SK-N-DZ (cell line): ENCODE results near the gene SLC15A1. TPM values are rescaled to one million over a fixed set of nuclear protein-coding genes. Genes with fewer than 3 reads are reported as not detected.

Experiments
- DNase-seq: peaks from one replicate; pipeline ENCODE4 v3.0.0-alpha.2; 2015; ENCODE audit warnings: low spot score
- polyA plus RNA-seq, 2 experiments: library from polyadenylated mRNA; depleted of rRNA; stranded (reverse); fragments of >200 nt; gene quantifications; 2 replicates each; pipeline ENCODE4 v1.2.3, GENCODE V29; 2014

Gene SLC15A1, protein sequence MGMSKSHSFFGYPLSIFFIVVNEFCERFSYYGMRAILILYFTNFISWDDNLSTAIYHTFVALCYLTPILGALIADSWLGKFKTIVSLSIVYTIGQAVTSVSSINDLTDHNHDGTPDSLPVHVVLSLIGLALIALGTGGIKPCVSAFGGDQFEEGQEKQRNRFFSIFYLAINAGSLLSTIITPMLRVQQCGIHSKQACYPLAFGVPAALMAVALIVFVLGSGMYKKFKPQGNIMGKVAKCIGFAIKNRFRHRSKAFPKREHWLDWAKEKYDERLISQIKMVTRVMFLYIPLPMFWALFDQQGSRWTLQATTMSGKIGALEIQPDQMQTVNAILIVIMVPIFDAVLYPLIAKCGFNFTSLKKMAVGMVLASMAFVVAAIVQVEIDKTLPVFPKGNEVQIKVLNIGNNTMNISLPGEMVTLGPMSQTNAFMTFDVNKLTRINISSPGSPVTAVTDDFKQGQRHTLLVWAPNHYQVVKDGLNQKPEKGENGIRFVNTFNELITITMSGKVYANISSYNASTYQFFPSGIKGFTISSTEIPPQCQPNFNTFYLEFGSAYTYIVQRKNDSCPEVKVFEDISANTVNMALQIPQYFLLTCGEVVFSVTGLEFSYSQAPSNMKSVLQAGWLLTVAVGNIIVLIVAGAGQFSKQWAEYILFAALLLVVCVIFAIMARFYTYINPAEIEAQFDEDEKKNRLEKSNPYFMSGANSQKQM
- not detected in 2 replicates for polyA plus RNA-seq (2014; cell fraction: cytosol; rRNA removed)
- not detected in 2 replicates for polyA plus RNA-seq (2014; cell fraction: nucleus; rRNA removed)

DNA sequence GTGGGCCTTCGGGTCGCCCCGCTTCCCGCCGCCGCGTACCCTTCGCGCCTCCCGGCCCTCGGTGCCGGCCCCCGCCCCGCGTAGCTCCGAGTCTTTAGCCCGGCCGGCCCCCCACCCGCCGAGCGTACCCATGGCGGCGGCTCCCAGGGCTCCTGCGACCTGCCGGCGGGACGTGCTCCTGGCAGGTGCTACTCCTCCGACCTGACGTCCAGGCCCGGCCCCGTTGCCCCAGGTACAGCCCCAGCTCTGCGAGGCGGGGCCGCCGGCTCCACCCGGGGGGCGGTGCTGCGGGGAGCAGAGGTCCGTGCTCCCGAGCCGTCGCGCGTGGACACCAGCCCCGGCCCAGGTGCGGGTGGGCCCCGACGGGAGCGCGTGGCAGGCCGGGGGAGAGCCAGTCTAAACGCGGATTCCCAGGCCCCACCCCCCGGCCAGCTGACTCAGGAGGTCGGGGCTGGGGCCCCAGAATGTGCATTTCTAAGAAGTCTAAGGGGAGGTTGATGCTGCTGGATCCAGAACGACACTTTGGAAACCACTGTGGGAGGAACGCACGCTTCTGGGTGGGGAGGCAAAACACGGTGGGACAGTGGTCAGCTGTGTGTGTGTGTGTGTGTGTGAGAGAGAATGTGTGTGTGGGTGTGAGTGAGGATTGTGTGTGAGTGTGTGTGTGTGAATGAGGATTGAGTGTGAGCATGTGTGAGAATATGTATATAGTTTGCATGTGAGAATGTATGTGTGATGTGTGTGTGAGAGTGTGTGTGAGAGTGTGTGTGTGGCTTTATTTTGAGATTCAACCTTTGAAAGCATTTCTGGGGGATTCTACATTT is at the start of gene SLC15A1:
Gene SLC15A1, minus strand, starts transcription at position 206 of the 824 bp plus-strand sequence. Its CDS starts 74 bp downstream, at position 132.
- DNase-seq: no peak

DNA sequence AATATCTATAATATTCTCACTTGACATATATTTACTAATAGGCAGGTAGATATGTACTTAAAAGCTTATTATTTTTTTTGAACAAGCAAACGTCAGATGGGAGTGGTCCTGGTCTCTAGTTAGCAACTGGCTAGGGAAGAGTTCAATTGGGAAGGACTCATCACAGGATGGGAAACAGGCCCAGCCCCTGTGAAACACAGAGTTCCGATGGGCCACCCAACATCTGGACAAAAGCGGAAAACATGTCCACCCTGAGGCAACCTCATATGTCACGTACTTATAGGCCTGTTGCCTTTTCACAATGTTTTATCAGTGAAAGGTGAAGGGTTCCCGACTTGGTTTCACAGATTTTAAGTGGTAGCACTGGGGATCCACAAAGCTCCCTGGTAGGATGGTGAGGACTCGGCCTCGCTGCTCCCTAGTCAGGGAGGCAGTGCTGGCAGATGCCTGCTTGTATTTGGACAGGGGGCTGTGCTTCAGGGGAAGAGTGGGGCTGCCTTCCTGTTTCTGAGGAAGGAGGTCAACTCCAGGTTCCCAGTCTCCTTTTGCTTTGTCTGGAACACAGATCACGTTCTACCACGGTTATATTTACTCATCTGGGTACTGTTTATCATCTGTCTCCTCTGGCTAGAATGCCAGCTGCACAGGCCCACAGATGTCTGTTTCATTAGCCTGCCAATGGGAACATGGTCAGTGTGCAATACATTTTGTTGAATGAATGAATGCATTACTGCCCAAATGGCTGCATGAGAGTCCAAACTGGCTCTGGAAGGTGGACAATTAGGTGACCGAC is 49.4 kb upstream of the SLC15A1 start:
- no peak for DNase-seq

DNA sequence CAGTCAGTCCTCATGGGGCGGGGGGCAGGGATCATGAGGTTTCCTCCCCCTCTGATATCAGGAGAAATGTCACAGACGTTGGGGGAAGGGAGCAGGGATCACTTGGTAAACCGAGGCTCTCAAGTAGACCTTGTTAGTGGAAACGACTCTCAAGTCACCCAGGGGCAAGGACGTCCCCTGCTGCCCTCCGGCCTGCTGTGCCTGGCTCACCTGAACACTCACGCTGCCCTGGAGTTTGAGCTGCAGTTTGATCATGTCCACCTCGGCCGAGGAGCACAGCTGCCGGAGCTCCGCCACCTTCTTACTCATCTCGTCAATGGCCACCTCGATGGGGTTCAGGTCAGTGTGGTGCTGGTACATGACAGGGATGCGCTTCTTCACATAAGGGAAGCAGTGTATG is 47.6 kb upstream of the SLC15A1 start:
- no peak for DNase-seq

DNA sequence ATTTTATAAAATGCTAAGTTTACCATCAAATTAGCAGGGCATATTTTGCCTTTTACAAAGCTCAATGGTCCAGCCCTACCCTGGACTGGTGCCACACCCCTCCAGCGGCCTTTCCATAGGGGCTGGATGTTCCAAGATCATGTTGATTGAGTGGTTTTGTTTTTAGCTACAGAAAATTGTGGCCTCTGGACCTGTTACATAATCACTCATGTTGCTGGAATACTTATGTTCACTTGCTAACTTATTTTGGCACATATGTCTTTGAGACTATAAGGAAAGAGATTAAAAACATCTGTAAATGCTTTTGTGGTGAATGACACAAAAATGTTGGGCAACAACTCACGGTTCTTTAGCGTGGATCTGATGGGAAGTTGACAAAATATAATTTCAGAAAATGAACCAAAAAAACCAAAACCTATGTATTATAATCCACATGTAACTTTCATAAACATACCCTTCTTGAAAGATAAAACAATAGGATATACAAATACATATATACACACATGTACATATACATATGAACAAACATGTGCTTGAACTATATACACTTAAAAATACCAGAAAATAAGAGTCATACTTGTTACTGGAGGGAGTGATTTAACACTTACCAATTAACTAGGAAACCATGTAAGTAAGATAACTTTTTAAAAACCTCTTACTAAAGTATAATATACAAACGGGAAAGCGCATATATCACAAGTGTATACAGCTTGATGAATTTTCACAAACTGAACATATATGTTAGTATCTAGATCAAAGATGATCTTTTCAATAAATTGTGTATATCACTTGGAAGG is 46.6 kb upstream of the SLC15A1 start:
- no peak for DNase-seq

DNA sequence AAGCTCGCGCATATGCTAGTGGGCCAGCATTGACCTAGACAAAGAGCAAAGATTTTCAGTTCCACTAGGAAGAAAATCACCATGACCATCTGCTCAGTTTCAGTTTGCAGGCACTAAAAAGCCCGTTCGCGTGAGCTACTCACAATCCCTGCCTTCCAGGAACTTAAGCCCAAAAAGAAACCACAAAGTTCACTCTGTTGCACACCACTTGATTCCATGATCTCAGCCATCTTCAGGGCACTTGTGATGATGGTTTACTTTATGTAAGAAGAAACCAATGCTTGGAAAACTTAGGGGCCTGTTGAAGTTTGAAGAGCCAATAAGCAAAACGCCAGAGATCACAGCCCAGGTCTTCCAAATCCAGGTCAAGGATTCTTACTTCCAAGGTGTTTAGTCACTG is 45.0 kb upstream of the SLC15A1 start:
- no peak for DNase-seq

DNA sequence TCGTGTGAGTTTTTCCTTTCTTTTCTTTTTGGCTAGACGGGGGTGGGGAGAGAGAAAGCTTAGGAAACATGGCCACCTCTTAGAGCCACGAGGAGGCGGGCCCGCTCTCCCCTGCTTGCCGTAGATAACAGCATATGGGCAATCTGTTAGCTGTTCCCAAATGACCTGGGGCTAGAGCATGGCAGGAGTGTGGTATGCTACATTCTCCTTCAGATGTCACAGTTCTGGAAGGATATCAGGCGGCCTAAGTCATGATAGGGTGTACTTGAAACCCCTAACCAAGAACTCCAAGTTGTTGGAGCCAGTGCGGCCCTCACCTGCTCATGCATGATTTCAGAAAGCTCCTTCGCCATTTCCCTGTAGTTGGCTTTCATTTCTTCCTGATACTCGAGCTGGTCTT is 44.3 kb upstream of the SLC15A1 start:
- no peak for DNase-seq

DNA sequence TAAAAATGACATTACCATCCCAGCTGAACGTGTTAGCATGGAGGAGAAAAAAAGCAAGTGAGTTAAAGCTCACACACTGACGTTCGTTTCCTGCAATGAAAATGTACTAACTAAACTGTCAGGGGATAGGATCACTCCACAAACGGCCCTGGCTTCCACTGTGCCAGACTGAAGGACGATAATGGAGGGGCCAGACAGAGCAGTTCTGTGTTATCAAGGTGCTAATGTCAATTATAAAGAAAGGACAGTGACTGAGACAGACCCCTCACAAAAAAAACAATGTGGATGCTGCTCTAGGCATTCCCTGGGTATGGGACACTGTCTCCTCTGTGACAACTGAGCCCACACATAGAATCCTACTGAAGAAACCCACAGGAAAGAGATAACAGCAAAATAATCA is 43.7 kb upstream of the SLC15A1 start:
- DNase-seq: no peak

DNA sequence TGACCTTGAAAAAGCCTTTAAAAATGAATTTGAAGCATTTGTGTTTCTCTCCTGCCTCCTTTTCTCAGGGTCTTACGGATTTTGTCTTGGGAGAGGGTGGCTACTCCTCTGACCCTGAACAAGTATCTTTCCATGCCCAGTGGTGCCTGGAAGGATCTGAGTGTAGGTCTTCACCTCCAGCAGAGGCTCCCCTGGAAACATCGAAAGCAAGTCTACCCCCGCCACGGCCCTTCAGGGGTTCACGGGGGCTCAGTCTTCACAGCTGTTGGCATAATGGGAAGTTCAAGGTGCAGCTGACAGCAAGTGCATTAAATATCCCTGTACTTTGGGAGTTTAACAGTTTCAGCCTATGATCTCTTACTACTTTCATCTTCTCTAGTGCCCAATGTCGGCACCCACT is 42.7 kb upstream of the SLC15A1 start:
- DNase-seq: no peak

DNA sequence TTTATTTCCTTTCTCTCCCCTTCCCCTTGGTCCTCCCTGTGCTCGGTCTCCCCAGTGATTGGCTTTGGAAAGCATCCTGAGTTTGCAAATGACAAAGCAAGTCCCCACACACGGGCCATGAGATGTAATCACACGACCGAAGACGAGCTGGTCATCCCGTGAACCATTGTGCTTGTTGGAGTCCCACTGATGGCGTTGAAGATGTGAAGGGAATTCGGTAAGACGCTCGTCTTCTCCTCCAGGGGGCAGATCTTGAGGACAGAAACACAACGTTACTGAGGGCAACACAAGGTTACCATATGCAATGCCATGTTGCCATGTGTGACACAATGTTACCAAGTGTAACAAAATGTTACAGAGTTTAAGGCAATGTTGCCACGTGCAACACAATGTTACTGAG is 42.0 kb upstream of the SLC15A1 start:
- DNase-seq: no peak

DNA sequence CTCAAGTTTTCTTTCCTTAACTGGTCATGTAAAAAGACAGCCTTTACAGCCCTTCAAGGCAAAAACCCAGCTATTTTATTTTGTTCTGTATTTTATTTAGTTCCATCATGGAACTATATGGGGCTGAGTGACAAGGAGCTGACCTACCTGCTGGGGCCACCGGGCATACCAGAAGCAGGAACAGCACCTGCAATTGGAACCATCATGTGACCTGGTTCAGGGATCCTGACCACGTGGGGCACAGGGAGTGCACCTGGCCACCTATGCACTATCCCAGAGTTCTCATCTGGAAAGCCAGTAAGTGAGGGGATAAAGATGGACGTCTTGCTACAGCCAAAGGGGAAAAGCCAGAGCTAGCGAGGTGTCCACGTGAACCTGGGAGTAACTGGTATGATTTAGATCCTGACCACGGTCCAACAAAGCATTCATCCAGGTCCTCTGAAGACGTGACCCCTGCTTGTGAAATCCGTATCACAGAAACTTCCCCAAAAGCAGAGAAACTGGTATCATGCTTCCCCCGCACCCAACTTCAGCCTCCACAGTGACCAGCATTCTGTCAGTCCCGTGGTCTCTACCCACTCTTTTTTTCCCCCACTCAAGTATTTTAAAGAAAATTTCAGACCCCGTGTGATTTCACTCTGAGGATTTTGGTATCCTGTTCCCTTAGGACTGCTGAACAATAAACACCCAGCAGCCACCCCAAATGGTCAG is 40.5 kb upstream of the SLC15A1 start:
- no peak for DNase-seq

DNA sequence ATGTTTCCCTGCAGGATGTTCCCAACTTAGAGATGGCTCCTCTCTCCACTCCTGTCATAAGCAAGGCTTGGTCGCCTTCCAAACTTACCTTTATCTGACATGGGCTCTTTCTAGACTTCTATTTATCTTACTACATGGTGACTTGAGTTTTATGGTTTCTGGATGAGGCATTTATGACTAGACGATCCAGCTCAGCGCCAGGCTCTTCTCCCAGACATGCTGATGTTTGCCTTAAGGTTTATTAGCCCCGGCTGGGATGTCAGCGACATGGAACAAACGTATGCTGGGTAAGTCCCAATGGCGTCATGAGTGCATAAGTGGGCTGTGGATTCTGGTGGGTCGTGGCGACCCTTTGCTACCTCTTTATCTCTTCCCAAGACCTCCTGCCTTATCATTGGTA is 39.8 kb upstream of the SLC15A1 start:
- DNase-seq: no peak

DNA sequence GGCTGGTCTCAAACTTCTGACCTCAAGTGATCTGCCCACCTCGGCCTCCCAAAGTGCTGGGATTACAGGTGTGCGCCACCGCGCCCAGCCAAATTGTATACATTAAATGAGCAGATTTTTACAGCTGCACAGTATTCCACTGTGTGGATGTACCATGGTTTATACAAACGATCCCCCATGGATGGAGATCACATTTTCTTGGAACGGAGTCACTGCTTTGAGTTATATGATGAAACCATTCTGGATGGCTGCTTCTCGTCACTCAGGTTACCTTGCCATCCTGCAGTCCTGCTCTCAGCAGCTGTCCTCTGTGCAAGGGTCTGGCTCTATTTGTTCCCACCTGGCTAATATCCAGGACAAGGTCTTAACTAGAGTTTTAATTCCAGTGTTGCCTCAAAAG is 39.1 kb upstream of the SLC15A1 start:
- no peak for DNase-seq

DNA sequence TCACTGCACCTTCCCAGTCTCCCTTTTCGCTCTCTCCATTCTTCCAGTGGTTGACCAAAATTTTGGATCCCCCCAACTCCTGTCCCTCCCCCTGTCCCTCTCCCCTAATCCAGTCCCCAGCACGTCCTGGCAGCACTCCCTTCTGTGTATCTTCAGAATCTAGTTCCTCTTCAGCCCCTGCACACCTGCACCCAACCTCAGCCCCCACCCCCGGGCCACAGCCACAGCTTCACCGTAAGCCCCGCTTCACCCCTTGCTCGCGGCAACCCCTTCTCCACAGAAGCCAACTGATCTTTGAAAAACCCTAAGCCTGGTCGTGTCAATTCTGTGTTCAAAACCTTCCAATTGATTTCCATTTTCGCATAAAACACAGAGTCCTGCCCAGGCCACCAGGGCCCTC is 35.5 kb upstream of the SLC15A1 start:
- DNase-seq: no peak

DNA sequence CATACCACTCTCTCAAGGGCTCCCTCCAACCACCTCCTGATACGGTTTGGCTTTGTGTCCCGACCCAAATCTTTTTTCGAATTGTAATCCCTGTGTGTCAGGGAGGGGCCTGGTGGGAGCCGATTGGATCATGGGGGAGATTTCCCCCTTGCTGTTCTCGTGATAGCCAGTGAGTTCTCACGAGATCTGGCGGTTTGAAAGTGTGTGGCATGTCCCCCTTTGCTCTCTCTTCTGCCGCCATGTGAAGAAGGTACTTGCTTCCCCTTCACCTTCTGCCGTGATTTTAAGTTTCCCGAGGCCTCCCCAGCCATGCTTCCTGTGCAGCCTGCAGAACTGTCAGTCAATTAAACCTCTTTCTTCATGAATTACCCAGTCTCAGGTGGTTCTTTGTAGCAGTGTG is 34.7 kb upstream of the SLC15A1 start:
- no peak for DNase-seq

DNA sequence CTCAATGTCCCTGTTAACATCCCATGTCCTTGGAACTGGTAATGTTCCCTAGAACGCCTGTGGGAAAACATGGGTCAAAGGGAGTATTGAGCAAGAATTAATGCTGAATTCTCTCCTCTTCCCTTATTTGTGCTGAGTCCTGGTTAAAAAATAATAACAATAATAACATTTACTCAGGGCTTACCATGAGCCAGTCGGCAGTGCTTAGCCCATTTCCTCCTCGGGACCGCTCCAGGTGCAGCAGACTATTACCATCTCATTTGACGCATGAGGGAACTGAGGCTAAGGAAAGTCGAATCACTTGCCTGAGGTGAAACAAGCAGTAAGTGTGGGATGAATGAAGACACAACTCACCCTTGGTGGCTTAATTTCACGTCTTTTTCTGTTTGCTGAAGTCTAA is 33.6 kb upstream of the SLC15A1 start:
- DNase-seq: no peak

DNA sequence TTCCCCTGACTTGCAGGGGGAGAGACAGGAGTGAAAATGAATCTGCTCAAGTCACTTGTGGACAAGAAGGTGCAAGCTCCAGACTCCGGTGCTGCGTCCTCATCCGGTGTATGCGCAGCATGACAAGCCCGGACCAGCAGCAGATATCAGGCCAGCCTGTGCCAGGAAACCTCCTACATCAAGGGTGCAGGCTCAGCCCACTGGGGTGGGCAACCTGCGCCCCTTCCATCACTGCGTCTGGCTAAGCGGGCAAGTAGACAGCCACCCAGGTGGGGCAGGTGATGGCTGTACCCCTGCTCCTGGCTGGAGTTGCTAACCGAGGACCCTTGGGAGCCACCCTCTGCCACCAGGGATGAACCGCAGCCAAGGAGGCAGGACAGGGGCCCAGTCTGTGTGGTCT is 32.9 kb upstream of the SLC15A1 start:
- DNase-seq: no peak

DNA sequence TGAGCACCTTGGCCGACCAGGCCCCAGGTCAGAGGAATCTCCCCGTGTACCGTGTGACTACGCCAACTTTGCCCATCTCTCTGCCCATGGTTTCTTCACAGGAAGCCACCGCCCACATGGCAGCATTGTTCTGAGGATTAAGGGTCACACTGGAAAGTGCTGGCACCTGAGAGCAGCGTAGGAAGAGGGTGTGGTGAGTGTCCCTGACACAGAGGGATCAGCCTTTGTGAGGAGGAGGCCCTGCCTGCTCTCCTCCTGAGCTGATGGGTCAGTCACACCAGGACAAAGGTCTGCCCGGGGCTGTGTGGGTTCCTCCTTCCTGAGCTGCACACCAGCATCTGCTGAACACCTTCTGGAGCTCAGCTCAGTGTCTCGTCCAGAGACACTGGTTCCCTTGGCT is 32.2 kb upstream of the SLC15A1 start:
- DNase-seq: no peak

DNA sequence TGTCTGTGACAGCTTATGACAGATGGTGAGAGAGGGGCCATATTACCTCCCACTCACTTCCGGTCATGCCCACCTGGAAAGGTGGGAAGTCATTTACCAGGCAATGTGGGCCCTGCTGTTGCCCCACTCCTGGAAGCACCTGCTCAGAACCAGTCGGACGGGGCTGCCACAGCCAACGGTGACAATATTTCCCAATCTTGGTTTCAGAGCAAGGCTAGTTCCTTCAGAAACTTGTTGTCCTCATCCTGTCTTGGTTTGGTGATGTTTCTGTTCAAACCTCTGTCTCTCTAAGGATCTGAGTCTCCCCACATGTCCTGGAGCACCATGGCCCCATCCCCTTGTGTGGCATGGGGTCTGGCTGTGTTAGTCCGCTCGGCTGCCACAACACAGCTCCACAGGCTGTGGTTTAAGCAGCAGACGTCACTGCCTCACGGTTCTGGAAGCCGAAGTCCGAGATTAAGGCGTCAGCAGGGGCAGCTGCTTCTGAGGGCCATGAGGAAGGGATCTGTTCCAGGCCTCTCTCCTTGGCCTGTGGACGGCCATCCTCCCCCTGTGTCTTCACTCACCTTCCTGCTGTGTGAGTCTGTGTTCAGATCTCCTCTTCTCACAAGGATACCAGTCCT is 31.5 kb upstream of the SLC15A1 start:
- DNase-seq: no peak

DNA sequence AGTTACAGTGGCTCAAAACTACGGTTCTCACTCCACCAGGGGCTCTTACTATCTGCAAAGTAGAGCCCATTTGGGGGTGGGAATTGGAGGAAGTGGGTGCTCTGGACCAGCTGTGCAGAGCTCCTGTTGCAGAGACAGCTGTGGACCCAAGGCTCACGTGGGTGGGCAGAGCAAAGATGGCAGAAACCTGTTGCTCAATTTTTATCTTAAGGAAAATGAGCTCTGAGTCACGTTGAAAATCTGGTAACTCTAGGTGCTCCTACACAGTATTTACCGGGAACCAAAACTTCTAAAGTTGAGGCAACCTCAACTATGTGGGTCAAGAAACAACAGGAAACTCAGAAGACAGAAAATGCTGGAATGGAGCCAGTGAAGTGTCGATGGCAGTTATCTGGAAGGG is 30.2 kb upstream of the SLC15A1 start:
- no peak for DNase-seq
